ENCODE data around the gene PPP2R5C.

Gene PPP2R5C

DNA sequence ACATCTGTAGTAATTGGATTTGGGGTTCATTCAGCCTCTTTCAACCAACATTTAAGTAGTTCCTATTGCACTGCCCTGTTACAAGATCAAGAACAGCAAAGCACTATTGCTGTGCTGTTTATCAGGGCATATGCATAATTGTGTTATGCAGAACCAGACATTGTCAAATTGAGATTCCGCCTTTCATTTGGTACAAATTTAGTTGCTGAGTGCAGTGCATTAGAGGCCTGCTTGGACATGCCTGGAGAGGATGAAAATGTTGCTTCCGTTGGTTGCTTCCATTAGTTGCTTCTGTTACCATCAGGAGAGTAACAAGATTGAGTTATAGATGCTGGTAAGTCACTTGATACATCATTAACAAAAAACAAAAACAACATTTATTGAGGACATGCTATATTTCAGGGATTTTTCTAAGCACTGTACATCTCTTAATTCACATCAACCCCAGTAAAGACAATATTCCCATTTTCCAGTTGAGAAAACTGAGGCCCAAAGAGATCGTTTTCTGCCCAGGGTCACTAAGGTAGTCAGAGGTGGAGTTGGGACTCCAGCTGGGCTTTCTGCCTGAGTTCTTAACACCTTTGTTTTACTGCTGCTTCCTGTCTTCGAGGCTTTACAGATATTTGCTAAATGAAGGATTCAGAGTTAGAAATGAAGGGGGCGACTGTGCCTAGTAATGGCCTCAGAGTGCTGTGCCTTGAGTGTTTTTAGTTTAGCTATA, 79.3 kb downstream of the PPP2R5C start:
- FAIRE-seq: no peak
- no peak for DNase-seq (ENCODE audit: low spot score)

DNA sequence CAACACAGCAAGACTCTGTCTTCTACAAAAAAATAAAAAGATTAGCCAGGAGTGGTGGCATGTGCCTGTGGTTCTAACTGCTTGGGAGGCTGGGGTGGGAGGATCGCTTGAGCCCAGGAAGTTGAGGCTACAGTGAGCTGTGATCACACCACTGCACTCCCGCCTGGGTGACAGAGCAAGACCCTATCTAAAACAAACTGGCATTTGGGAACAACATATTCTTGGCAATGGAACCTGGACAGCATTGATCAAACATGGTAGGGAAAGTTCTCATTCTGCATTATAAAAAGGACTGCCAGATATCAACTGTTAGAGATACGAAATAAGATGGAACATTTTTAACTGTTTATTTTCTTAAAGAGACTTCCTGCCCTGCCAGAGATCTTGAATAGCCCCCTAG, 81.5 kb downstream of the PPP2R5C start:
- FAIRE-seq (no peak), DNase-seq (ENCODE audit: low spot score) (no peak)

DNA sequence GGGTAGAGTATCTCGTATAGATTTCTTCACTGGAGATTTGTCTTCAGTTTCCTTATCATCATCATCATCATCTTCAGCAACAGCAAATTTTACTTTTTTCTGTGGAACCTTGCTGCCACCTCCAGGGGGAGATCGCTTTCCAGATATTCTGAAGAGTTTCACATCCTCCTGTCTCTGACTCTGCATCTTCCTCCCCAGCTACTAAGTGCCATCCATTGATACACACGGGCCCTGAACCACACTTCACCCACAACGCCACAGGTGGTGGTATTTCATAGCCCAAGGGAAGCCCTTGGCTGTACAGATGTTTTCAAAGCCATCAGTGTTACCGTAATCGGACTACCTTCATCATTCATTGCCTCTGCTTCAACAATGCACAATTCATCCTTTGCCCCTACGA, 82.2 kb downstream of the PPP2R5C start:
- DNase-seq (ENCODE audit: low spot score): no peak
- FAIRE-seq: no peak

DNA sequence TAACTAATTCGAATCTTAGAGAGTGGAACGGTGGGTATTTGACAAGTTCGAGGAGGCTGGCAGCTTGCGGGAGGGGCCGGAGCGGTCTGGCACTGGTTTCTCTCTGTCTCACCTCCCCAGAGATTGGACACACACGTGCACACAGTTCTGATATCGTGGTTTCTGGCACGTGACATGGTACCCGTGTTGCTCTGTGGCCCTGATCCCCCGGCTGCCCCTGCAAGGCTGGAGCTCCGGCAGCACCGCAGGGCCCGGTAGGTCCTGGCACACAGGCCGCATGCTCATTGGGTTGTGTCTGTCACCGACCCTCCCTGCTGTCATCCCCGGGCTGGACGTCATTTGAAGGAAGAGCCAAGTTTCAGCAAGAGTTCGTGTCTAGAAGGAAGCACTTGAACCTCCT, 82.7 kb downstream of the PPP2R5C start:
- FAIRE-seq (no peak), DNase-seq (ENCODE audit: low spot score) (no peak)

DNA sequence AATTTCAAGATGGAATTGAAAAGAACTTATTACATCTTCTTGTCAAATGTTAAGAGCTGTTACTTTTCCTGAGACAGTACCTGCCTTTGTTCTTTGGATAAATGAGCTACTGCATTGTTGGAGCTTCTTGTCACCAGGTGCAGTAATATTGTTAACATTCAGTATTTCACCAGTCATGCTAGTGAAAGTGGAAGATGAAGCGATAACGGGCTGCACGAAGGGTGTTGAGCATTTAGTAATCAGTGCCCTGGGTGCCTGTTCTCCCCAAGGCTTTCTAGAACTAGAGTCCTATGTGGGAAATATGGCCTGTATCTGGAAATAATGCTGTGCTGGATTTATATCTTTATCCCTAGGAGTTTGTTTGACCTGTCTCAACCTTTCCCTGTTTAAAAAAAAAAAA, 83.2 kb downstream of the PPP2R5C start:
- no peak for FAIRE-seq
- DNase-seq (ENCODE audit: low spot score): no peak

DNA sequence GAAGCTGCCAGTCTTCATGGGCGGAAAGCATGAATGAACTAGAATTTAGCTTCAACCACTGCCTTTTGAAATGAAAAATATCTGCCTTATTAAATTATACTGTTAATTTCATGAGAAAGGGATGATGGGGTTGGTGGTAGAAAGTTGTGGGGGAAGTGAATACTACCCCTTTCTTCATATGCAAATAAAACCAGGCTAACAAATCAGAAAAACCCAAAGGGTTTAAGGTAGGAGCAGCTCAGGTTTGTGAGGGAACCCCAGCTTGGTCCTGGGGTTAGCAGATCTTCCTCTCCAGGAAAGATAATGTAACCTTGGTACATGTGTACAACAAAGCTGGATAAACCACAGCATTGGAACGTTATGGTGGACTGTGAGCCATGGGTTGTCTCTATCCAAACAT, 84.0 kb downstream of the PPP2R5C start:
- DNase-seq (ENCODE audit: low spot score) (no peak), FAIRE-seq (no peak)

DNA sequence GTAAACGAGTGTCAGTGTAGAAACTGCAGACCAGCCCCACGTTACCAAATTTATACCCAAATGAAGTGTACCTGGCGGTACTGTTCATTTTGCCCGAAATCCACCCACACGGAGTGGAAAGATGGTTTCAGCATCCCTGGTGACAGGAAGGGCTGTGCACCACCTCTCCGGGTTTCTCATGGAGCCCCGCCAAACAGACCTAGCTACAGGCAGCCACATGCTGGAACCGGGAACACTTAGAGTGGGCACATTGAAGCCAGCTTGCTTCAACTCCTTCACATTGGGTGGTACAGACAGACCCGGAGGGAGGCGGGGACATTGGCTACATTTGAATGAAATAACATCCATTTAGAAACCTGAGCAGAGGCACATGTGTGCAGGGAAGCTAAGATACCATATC, 84.4 kb downstream of the PPP2R5C start:
- FAIRE-seq: no peak
- DNase-seq (ENCODE audit: low spot score): no peak

DNA sequence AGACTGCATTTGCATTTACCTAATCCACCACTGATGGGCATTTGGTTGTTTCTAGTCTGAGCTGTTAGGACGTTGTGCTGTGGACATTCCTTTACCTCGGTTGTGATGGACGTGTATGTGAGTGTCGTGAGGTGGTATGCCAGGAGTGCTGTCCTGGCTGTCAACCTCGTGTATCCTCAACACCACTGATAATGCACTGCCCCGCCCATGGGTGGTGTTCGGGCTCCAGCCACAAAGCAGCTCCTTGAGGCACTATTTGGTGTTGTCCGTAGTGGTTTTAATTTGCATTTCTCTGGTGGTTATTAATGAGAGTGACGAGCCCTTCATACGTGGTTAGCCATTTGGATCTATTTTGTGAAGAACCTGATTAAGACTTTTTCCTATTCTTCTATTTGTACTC, 87.6 kb downstream of the PPP2R5C start:
- DNase-seq (ENCODE audit: low spot score) (no peak), FAIRE-seq (no peak)

DNA sequence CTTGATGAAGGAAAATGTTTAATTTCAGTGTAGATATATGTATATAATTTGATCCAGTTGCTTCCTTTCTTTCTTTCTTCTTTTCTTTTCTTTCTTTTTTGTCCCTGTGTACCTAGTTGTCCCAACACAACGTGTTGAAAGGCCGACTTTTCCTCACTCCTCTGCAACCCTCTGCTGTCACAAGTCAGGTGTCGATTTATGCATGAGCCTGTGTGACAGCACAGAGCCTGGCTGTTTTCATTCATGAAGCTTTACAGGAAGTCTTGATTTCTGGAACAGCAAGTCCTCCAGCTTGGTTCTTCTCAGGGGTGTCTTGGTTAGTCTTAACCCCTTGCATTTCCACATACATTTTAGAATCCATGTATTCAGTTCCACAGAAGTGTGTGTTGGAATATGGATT, 88.1 kb downstream of the PPP2R5C start:
- DNase-seq (ENCODE audit: low spot score) (no peak), FAIRE-seq (no peak)

DNA sequence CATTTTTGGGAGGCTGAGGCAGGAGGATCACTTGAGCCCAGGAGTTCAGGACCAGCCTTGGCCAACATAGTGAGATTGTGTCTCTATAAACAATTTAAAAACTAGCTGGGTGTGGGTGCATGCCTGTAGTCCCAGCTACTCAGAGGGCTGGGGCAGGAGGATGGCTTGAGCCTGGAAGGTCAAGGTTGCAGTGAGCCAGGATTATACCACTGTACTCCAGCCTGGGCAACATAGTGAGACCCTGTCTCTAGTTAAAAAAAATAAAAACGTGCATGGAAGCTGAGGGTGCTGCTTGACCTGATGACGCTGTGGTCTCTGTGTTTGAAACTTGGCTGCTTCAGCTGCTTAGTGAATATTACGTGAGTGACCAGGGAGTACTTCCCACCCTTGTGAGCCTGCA, 89.7 kb downstream of the PPP2R5C start:
- no peak for FAIRE-seq
- no peak for DNase-seq (ENCODE audit: low spot score)

DNA sequence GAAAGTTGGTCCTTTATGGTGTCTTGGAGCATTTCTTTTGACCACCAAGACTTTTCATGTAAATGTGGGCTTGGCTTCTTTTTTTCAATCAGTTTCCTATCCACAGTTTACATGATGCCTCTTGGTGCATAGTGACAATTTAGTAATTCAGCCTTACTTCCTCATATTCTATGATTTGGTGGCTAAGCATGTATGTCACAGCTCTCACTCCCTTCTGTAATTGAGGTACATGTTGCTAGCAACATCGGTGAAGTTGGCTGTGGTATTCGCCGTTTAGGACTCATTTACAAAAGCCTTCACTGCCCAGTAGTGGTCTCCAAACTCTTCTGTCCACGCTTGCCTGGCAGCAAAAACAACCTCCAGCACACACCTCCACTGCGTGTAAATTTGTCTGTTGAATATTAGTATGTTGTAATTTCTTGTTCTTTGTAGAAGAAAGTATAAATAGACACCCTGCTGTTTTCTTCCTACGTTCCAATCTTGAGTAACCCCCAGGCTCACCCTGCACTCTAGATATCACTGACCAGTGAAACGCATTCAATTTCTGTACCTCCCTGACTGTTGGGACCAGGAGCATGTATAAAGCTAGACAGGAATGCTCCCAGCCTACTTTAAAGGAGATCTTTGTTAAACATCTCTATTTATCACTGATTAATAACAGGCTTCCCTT, 90.4 kb downstream of the PPP2R5C start:
- no peak for FAIRE-seq
- no peak for DNase-seq (ENCODE audit: low spot score)

DNA sequence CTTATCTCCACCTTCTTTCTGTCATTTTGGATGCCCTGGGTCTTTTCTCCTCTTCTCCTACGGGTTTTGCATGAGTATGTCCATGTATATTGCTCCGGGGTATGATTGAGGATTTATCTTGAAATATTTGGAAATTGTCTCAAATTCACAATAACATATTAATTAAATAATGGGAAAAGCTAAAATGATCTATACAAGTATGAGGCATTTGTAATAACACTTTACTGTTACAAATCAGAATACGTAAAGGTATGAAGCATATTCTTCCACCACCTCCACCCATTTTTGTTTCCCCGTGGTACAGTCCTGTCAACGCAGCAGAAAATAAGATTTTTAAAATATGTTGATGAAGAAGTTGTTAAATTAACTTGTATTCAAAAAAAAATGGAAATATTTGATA, 91.3 kb downstream of the PPP2R5C start:
- DNase-seq (ENCODE audit: low spot score) (no peak), FAIRE-seq (no peak)

DNA sequence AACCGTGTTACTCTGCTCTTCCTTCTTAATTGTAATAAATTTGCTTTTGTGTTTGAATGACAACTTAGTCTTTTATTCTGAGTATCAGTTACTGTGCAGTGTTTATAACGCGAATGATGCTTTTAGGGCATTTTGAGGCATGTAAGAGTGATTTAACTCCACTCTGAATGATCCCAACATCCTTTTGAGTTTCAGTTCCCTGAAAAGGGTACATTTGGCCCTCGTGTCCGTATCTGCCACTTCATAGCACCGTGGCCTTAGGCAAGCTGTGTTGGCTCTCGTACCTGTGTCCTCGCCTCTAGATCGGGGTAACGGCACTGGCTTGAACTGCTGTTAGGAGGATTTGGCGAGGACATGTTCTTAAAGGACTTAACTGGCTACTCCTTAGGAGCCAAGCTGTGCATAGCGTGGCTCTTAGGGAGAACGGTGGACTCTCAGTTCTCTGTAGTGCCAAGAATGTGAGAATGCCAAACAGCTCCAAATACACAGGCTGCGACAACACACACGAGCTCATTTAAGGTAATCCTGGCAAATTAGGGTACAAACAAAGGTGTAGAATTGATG, 92.0 kb downstream of the PPP2R5C start:
- no peak for DNase-seq (ENCODE audit: low spot score)
- no peak for FAIRE-seq

DNA sequence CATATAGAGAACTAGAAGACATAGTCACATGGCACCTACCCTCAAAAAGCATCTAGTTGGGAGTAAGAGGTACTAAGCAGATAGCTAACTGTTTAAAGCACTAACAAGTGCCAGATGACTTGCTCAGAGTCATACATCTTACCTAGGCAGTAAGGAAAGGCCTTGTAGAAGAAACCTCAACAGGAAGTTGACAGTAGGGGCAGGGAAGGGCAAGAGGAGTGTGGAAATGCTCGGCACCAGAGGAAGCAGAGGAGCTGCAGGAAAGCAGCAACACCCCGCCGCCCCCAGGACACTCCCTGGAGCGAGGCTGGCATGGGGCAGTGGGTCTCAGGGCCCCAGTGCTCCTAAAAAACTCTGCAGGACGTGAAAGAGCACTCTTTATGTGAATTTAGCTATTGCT, 92.9 kb downstream of the PPP2R5C start:
- DNase-seq (ENCODE audit: low spot score) (no peak), FAIRE-seq (no peak)

DNA sequence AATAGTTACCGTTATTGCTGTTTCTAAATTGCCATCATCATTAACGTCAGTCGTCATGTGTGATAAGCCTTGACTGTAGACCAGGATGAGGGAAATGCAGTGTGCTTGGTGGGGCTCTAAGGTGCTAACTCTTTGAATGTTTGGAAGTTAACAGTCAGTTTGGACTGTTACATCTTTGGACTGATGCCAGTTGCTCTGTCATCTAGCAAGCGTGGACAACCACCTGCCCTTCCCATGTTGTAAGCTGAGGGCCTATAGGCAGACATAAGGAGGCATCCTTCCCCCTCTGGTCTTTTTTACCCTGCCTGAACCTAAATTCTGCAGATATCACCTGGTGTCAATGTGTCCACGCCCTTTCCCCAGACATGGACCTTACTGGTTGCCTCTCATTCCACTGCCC, 94.4 kb downstream of the PPP2R5C start:
- no peak for FAIRE-seq
- no peak for DNase-seq (ENCODE audit: low spot score)

DNA sequence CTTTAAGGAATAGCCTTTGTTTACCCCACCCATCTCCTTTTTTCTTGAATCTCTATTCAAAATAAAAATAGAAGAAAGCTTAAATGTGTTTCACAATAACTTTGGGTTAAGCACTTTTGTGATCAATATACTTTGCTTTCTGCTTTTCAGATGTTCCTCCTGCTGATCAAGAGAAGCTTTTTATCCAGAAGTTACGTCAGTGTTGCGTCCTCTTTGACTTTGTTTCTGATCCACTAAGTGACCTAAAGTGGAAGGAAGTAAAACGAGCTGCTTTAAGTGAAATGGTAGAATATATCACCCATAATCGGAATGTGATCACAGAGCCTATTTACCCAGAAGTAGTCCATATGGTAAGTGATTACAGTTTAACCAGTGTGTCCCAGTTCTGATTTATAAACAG, 95.0 kb downstream of the PPP2R5C start:
- FAIRE-seq (no peak), DNase-seq (ENCODE audit: low spot score) (no peak)

DNA sequence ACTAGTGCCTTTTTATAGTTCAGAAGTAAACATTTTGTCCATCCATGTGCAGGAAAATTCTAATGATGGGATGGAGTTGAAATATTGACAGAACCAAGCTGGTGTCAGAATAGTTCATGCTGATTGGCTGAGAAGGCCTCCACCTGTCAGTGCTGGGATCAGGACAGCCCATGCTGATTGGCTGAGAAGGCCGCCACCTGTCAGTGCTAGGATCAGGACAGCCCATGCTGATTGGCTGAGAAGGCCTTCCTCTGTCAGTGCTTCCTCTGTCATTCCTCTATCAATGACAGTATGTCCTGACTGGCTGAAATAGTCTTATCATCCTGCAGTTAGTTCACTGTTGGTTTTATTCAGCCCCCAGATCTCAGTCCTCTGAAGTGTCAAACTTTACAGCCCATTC, 95.7 kb downstream of the PPP2R5C start:
- no peak for DNase-seq (ENCODE audit: low spot score)
- no peak for FAIRE-seq

DNA sequence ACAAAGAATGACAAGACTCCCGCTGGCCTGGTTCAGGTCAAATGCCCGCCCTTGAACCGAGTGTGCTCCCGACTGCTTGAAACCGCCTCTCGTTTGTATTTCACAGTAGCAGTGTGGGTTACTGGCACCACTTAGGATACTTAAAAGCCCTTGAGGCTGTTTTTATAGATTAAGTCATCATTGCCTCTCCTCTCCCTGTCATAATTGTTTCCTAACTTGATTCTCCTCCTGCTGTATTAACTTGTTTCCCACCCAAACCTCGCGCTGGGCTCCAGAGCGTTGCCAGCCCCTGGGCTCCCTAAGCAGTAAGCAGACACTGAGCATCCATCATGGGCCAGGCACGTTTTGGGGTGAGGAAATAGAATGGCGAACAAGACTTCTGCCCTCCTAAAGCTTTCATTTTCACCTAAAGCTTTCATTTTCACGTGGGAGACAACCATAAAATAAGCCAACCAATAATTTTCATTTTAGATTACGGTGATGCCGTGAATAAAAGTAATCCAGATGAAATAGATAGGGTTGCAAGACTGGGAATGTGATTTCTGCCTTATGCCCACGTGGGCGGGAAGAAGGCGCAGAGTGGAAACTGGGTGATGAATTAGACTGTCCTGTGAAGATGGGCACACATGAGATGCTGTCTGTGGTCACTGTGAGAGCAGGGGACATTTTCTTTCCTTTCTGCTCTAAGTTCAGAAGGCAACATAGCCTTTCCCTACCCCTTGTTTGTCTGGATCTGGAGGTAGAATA, 97.5 kb downstream of the PPP2R5C start:
- FAIRE-seq (no peak), DNase-seq (ENCODE audit: low spot score) (no peak)

DNA sequence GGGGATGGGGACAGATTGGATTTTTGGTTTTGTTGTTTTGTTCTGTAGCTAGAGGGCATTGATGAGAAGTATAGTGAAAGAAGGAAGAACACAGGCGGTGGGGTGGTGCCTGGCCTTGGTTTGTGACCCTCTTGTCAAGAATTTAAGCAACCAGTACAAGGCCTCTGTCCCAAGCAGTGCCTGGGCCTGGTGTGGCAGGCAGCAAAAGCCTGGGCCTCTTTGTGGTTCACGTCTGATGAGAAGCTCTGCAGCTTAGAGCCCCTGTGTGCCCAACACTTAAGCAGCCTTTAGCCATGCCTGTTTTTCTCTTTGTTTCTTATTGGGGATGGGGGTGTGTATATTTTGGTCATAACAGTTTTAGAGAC, 98.0 kb downstream of the PPP2R5C start:
- DNase-seq (ENCODE audit: low spot score): no peak
- no peak for FAIRE-seq

DNA sequence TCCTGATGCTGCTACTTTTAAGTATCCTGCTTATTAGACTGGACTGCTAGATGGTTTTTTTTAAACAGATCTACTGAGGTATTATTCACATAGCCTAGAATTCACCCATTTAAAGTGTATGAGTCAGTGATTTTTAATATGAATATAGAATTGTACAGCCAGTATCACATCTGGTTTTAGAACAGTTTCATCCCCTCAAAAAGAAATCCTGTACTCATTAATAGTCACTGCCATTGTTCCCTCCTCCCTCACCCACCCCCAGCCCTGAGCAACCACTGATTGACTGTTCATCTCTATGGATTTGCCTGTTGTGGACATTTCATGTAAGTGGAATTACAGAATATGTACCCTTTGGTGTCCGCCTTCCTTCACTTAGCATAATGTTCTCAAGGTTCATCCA, 98.4 kb downstream of the PPP2R5C start:
- DNase-seq (ENCODE audit: low spot score) (no peak), FAIRE-seq (no peak)

DNA sequence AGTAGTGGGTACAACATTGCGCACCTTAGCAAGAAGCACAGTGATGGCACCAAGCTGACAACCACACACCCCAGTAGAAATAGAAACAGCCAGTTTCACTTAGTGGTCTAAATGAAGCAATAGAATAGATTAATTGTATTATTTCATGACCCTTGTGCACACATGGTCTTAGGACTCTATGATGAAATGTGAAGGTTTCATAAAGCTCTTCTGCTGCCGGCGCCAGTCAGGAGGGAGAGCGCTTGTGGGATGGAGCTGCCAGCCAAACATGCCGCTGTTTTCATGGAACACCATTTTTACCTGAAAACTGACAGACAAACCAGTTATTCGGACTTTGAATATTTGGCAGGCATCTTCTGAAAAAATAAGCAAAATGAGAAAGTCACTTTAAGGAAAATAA, 100.0 kb downstream of the PPP2R5C start:
- DNase-seq (ENCODE audit: low spot score): no peak
- FAIRE-seq: no peak

DNA sequence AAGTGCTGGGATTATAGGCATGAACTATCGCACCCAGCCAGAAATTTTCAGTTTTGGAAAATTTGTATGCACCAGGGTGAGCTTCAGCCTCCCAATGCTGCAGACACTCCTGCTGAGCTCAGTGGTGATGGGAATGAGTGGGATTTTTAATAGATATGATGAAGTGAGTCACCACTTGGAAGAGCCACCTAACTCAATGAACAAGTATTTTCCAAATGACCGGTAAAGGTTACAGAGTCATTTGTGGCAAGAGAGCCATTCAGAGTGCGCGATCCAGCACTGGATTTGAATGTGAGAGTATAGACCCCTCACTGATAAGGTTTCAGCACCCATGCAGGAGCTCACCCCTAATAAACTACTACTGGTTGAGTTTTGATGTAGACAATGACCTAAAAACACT, 100.7 kb downstream of the PPP2R5C start:
- peak; percentile 86 for FAIRE-seq
- peak; percentile 76 for DNase-seq (ENCODE audit: low spot score)

All from RCC 7860 (cell line).